Measurements from ENCODE around the gene SPSB1. TPM values are rescaled to one million over a fixed set of nuclear protein-coding genes. Genes with fewer than 3 reads are reported as not detected.

Gene SPSB1
- total and polyA plus RNA-seq, 2 donors from 2014 or later = 12.7 to 25.9 TPM

- H3K4me3 ChIP-seq (ENCODE audit: low read length in 3 of 3) = no peak overlapping the region
- H3K4me1 ChIP-seq (ENCODE audit: control insufficient read depth in 2 of 3, insufficient read depth in 2 of 3, low read depth in 1 of 3, low read length in 3 of 3) = peaks cover 0 to 10% (median 0%) of the 10 kb centered on the region in 3 donors
- no peaks in the 10 kb centered on the region for H3K9me3 ChIP-seq (ENCODE audit: control insufficient read depth in 2 of 3, insufficient read depth in 1 of 3, low read length in 3 of 3)
- TF ChIP-seq CTCF (IDR thresholded peaks at IDR 0.05; ENCODE audit: borderline replicate concordance, extremely low read depth, insufficient read depth) = no peak
- DNase-seq = no peak
- H3K36me3 ChIP-seq (ENCODE audit: control insufficient read depth in 2 of 3, insufficient read depth in 3 of 3, low read length in 3 of 3) = no peaks in the 10 kb centered on the region
- intact Hi-C loops (cut with DNase I) = no loop called here
- H3K27me3 ChIP-seq (ENCODE audit: control insufficient read depth, insufficient read depth, low read length) = no peaks in the 10 kb centered on the region
- no peak overlapping the region for H3K27ac ChIP-seq (ENCODE audit: low read depth in 2 of 2, low read length in 2 of 2)
- no peak overlapping the region for H3K9ac ChIP-seq (ENCODE audit: low read length in 3 of 3)
- FAIRE-seq = no peak
Observed at GRCh38 chr1:9366298-9366697, 73.6 kb downstream of the SPSB1 start.

- H3K4me1 ChIP-seq (ENCODE audit: control insufficient read depth in 2 of 3, insufficient read depth in 2 of 3, low read depth in 1 of 3, low read length in 3 of 3) = peaks cover 0 to 8% (median 3%) of the 10 kb centered on the region in 3 donors
- no peak overlapping the region for H3K27ac ChIP-seq (ENCODE audit: low read depth in 2 of 2, low read length in 2 of 2)
- no peak for DNase-seq
- H3K36me3 ChIP-seq (ENCODE audit: control insufficient read depth in 2 of 3, insufficient read depth in 3 of 3, low read length in 3 of 3) = no peaks in the 10 kb centered on the region
- no peaks in the 10 kb centered on the region for H3K9me3 ChIP-seq (ENCODE audit: control insufficient read depth in 2 of 3, insufficient read depth in 1 of 3, low read length in 3 of 3)
- H3K4me3 ChIP-seq (ENCODE audit: low read length in 3 of 3) = no peak overlapping the region
- TF ChIP-seq CTCF (IDR thresholded peaks at IDR 0.05; ENCODE audit: borderline replicate concordance, extremely low read depth, insufficient read depth) = no peak
- H3K9ac ChIP-seq (ENCODE audit: low read length in 3 of 3) = no peak overlapping the region
- H3K27me3 ChIP-seq (ENCODE audit: control insufficient read depth, insufficient read depth, low read length) = no peaks in the 10 kb centered on the region
- intact Hi-C loops (cut with DNase I) = no loop called here
- FAIRE-seq = no peak
Observed at GRCh38 chr1:9366943-9367780, 74.5 kb downstream of the SPSB1 start.

GRCh38 chr1:9367806-9368205 lies 75.1 kb downstream of the SPSB1 start:
- no peak for TF ChIP-seq CTCF (IDR thresholded peaks at IDR 0.05; ENCODE audit: borderline replicate concordance, extremely low read depth, insufficient read depth)
- FAIRE-seq = no peak
- Histone ChIP-seq H3K9me3 (ENCODE audit: control insufficient read depth in 2 of 3, insufficient read depth in 1 of 3, low read length in 3 of 3) (no peaks in the 10 kb centered on the region), H3K27me3 (ENCODE audit: control insufficient read depth, insufficient read depth, low read length) (no peaks in the 10 kb centered on the region), H3K4me1 (ENCODE audit: control insufficient read depth in 2 of 3, insufficient read depth in 2 of 3, low read depth in 1 of 3, low read length in 3 of 3) (peaks cover 0 to 8% (median 6%) of the 10 kb centered on the region in 3 donors), H3K36me3 (ENCODE audit: control insufficient read depth in 2 of 3, insufficient read depth in 3 of 3, low read length in 3 of 3) (no peaks in the 10 kb centered on the region), H3K4me3 (ENCODE audit: low read length in 3 of 3) (no peak overlapping the region), H3K27ac (ENCODE audit: low read depth in 2 of 2, low read length in 2 of 2) (no peak overlapping the region), H3K9ac (ENCODE audit: low read length in 3 of 3) (no peak overlapping the region)
- DNase-seq = no peak
- intact Hi-C loops (cut with DNase I) = no loop called here

All from kidney (tissue), 14 donors.